GM18909 (cell line): ENCODE measurements around the gene NPC1.
"Not testable (repeated sequence)": the region's sequence is repeated elsewhere in the genome, so short reads cannot be mapped to it uniquely, and the experiment has no call there.

ENCODE experiments used
- ATAC-seq: cut with Tn5 transposase; IDR thresholded peaks from one replicate; pipeline ENCODE4 v1.9.1; 2021; ENCODE audit warnings: mild to moderate bottlenecking; ENCODE audit not compliant: unreplicated experiment, poor library complexity

The NPC1 gene

GRCh38 chr18:23498117-23498516 is 88.2 kb downstream of the NPC1 start:
- ATAC-seq = no peak

DNA sequence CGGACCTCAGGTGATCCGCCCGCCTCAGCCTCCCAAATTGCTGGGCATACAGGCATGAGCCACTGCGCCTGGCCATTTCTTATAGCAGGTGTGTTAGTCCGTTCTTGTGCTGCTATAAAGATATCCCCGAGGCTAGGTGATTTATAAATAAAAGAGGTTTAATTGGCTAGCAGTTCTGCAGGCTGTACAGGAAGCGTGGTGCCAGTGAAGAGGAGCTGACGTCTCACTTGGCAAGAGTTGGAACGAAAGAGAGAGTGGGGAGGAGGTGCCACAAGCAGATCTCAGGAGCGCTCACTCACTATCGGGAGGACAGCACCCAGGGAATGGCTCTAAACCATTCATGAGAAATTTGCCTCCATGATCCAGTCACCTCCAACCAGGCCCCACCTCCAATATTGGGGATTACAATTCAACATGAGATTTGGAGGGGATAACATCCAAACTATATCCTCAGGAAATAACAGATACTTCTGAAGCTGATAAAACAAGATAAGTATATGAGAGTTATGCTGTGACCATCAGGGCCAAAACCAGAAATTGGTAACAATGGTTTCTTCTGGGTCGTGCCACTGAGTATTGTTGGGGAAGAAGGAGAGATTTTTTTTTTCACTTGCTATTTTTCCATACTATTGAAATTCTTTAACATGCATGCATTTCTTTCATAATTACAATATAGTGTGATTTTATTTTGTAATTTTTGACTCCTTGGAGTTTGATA is 90.4 kb downstream of the NPC1 start:
- ATAC-seq = no peak

- no peak for ATAC-seq
Measured at GRCh38 chr18:23494992-23495391, 91.3 kb downstream of the NPC1 start.

DNA sequence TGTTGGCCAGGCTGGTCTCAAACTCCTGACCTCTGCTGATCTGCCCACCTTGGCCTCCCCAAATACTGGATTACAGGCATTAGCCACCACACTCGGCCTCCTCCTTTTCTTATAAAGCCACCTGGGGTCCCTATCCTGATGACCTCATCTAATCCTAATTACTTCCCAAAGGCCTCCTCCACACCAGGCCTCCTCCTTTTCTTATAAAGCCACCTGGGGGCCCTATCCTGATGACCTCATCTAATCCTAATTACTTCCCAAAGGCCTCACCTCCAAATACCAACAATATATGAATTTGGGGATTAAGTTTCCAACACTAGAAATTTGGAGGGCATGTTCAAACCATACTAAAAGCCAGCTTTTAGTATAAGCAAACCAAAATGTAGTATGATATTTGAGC is 92.7 kb downstream of the NPC1 start:
- ATAC-seq = no peak

DNA sequence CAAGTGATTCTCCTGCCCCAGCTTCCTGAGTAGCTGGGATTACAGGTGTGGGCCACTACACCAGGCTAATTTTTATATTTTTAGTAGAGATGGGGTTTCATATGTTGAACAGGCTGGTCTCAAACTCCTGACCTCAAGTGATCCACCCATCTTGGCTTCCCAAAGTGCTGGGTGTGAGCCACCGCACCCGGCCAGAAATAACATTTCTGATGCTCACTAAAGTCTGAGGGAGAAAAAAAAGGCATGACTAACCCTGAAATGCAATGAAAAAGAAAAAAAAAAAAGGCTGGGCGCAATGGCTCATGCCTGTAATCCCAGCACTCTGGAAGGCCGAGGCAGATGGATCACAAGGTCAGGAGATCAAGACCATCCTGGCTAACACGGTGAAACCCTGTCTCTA is 96.7 kb downstream of the NPC1 start:
- ATAC-seq = not testable (repeated sequence)

- ATAC-seq = peak; percentile 87
Measured at GRCh38 chr18:23487738-23488570, 98.4 kb downstream of the NPC1 start.

GRCh38 chr18:23485386-23485785 is 100.9 kb downstream of the NPC1 start:
- ATAC-seq = no peak

DNA sequence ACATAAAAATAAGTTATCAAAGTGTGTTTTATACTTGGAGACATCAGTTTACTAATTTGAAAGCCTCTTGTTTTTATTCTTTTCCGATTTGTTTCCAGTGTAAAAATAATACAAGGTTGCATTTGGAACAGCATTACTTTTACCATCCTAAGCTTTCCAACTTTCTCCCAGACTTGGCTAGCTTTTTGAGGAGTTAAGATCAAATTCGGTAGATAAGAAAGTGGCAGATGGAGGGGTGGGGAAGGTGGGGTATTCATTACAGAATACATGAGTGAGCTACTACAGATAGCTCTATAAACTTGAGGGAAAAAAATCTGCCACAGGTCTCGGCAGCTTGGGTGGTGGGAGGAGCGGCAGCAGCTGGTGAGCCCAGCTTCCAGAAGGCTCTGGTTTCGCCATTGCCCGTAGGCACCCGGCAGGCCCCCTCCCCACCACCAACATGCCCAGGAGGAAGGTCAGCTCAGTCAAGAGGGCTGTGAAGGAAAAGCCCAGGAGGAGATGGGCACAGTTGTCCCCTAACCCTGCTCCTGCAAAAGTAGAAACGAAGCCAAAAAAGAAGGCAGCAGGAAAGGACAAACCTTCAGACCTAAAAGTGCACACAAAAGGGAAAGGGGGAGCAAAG is 101.6 kb downstream of the NPC1 start:
- no peak for ATAC-seq
